OCI-LY7 (cell line): ENCODE measurements around the gene CTBP2. TPM values are rescaled to one million over a fixed set of nuclear protein-coding genes. Genes with fewer than 3 reads are reported as not detected.

Experiments used
- BruUV-seq: library from RNA; stranded (reverse); fragments of 400-500 nt; replicated peaks from 2 replicates; lab custom pipeline; 2021; lab: Mats Ljungman, UMichigan
- CTCF ChIA-PET: fragments of 300-600 bp; sonication (Branson Sonifier 250); formaldehyde crosslinking; loops from one replicate; lab custom pipeline; 2022; ENCODE audit warnings: antibody characterized with exemption; ENCODE audit not compliant: unreplicated experiment; lab: Charles Lee
- POLR2A ChIA-PET: fragments of 300-600 bp; sonication (Branson Sonifier 250); formaldehyde crosslinking; loops from one replicate; lab custom pipeline; 2022; ENCODE audit warnings: antibody characterized with exemption; lab: Charles Lee
- DNase-seq: peaks from one replicate; pipeline ENCODE4 v3.0.0-alpha.2; 2015; ENCODE audit warnings: low spot score
- H2AFZ ChIP-seq: fragments of 200-600 bp; sonication (generic), shearing (Covaris generic); 2 replicates; pipeline ENCODE4 v1.6.1; 2014; ENCODE audit warnings: mild to moderate bottlenecking, antibody characterized with exemption, low read length, moderate library complexity
- H3K27ac ChIP-seq: fragments of 200-600 bp; sonication (generic); 2 replicates; pipeline ENCODE4 v1.5.1; 2014; ENCODE audit warnings: mixed run types, low read depth, mild to moderate bottlenecking, moderate library complexity, low read length, inconsistent platforms; ENCODE audit not compliant: poor library complexity, severe bottlenecking
- H3K36me3 ChIP-seq: fragments of 200-600 bp; sonication (generic); 2 replicates; pipeline ENCODE4 v1.6.1; 2014; ENCODE audit warnings: mild to moderate bottlenecking, antibody characterized with exemption, low read length, moderate library complexity, mixed read lengths; ENCODE audit not compliant: insufficient read depth
- H3K4me1 ChIP-seq: fragments of 200-600 bp; sonication (generic); 2 replicates; pipeline ENCODE4 v1.5.1; 2014; ENCODE audit warnings: mild to moderate bottlenecking, low read length; ENCODE audit not compliant: insufficient read depth, poor library complexity, severe bottlenecking
- H3K4me2 ChIP-seq: fragments of 200-600 bp; sonication (generic); 2 replicates; pipeline ENCODE4 v1.6.1; 2014; ENCODE audit warnings: mild to moderate bottlenecking, low read length
- H3K4me3 ChIP-seq: fragments of 200-600 bp; sonication (generic); 2 replicates; pipeline ENCODE4 v1.5.1; 2014; ENCODE audit warnings: mild to moderate bottlenecking, low read depth, low read length; ENCODE audit not compliant: poor library complexity, severe bottlenecking
- H3K79me2 ChIP-seq: fragments of 200-600 bp; sonication (generic); 2 replicates; pipeline ENCODE4 v1.6.1; 2016; ENCODE audit warnings: low read depth, mild to moderate bottlenecking, low read length, moderate library complexity, mixed read lengths; ENCODE audit not compliant: insufficient read depth
- H3K9me2 ChIP-seq: fragments of 200-600 bp; sonication (generic); 2 replicates; pipeline ENCODE4 v1.6.1; 2016; ENCODE audit warnings: mild to moderate bottlenecking, low read length, mixed read lengths; ENCODE audit not compliant: insufficient read depth
- H3K9me3 ChIP-seq: fragments of 200-600 bp; sonication (generic); 2 replicates; pipeline ENCODE4 v1.6.1; 2014; ENCODE audit warnings: mild to moderate bottlenecking, mixed run types, low read length, mixed read lengths
- H4K20me1 ChIP-seq: fragments of 200-600 bp; sonication (generic); 2 replicates; pipeline ENCODE4 v1.6.1; 2014; ENCODE audit warnings: mild to moderate bottlenecking, antibody characterized with exemption, low read length, moderate library complexity, mixed read lengths; ENCODE audit not compliant: insufficient read depth
- EZH2phosphoT487 ChIP-seq: fragments of 200-600 bp; sonication (generic); IDR thresholded peaks from 2 replicates; pipeline ENCODE4 v1.6.1; 2018; ENCODE audit warnings: low read depth, borderline replicate concordance, mild to moderate bottlenecking, mixed run types, antibody characterized with exemption, low read length, moderate library complexity, mixed read lengths
- intact Hi-C: fragments of 100-400 bp; cut with micrococcal nuclease; formaldehyde crosslinking; loops from one replicate; pipeline ENCODE4 v1.10.0; 2022; ENCODE audit not compliant: unreplicated experiment
- total RNA-seq, 2 experiments: library from RNA; depleted of rRNA in 1 of 2; stranded (reverse); fragments of >200 nt in 1 of 2; shearing (Covaris generic) in 1 of 2; gene quantifications; 2 replicates each; pipeline ENCODE4 v1.2.3, GENCODE V29; 2014 to 2022
- TF ChIP-seq, protein P1 (sequence below): fragments of 200-600 bp; sonication (generic); conservative IDR thresholded peaks from 2 replicates; pipeline ENCODE4 v1.5.1; 2014; ENCODE audit warnings: mild to moderate bottlenecking, antibody characterized with exemption, low read length, moderate library complexity, mixed read lengths

CTBP2 gene
- total RNA-seq, 2 experiments from 2014 or later: not detected

DNA sequence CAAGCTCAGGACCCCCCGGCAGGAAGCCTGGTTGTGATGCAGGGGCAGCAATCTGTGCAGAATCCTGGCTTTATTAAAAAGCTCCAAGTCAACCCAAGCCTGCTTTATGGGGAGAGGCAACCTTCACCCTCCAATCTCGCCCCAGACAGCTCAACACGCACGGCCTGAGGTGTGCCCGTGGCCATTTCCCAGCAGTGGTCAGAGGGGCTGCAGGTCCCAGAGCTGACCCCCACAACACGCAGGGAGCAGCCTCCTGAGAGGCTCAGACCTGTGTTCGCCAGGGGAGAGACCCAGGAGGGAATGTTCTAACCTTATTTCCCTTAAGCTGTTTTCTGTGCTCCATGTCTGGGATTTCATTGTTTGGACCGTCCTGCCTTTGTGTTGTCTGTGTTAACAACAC is 108.2 kb downstream of the CTBP2 start:
- intact Hi-C loops: no loop called here
- no TSS peak for BruUV-seq

DNA sequence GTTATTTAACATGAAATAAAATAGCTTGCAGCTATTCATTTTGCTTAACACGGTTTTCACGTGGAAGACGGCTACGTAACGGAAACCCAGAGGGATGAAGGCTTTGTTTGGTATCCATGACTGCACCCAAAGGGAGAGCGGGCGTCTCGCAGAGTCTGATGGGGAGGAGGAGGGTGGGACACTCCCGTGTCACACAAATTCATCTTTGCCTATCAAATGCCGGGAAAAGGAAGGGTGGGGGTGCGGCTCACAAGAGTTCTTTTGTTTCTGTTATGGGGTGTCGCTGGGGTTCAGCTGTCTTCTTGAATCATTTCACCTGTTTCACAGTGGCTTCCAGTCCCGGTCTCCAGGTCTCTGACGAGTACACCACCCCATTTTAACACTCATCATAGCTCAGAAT is 110.0 kb downstream of the CTBP2 start:
- no peaks in the 10 kb centered on the region for H3K4me1 ChIP-seq
- TF ChIP-seq EZH2phosphoT487: no peak
- TF ChIP-seq, protein P1, sequence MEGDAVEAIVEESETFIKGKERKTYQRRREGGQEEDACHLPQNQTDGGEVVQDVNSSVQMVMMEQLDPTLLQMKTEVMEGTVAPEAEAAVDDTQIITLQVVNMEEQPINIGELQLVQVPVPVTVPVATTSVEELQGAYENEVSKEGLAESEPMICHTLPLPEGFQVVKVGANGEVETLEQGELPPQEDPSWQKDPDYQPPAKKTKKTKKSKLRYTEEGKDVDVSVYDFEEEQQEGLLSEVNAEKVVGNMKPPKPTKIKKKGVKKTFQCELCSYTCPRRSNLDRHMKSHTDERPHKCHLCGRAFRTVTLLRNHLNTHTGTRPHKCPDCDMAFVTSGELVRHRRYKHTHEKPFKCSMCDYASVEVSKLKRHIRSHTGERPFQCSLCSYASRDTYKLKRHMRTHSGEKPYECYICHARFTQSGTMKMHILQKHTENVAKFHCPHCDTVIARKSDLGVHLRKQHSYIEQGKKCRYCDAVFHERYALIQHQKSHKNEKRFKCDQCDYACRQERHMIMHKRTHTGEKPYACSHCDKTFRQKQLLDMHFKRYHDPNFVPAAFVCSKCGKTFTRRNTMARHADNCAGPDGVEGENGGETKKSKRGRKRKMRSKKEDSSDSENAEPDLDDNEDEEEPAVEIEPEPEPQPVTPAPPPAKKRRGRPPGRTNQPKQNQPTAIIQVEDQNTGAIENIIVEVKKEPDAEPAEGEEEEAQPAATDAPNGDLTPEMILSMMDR: no peak
- H3K4me2 ChIP-seq: no peak overlapping the region
- no peak overlapping the region for H3K27ac ChIP-seq
- POLR2A ChIA-PET: interaction anchor here (0.6 to 0.7 kb wide), 2 partner anchors 146 to 158 kb away, joined by 3 to 4 read pairs; no protein-coding TSS in a partner anchor
- BruUV-seq: no TSS peak
- no peaks in the 10 kb centered on the region for H3K79me2 ChIP-seq
- intact Hi-C loops: no loop called here
- H3K4me3 ChIP-seq: no peak overlapping the region
- no peaks in the 10 kb centered on the region for H3K9me2 ChIP-seq
- H2AFZ ChIP-seq: no peak overlapping the region
- no peaks in the 10 kb centered on the region for H3K36me3 ChIP-seq
- CTCF ChIA-PET: no interaction called here
- DNase-seq: no peak
- no peaks in the 10 kb centered on the region for H3K9me3 ChIP-seq
- no peaks in the 10 kb centered on the region for H4K20me1 ChIP-seq

More for the DNA sequence above, 108.2 kb downstream of the CTBP2 start:
- CTCF ChIA-PET: interaction anchor here (0.6 kb wide), 1 partner anchor 47 kb away, joined by 3 read pairs; no protein-coding TSS in a partner anchor
- Histone ChIP-seq H2AFZ (no peak overlapping the region), H3K36me3 (no peaks in the 10 kb centered on the region), H3K79me2 (no peaks in the 10 kb centered on the region), H4K20me1 (no peaks in the 10 kb centered on the region), H3K4me1 (peaks cover 4% of the 10 kb centered on the region), H3K4me3 (no peak overlapping the region), H3K27ac (no peak overlapping the region), H3K9me2 (no peaks in the 10 kb centered on the region), H3K4me2 (no peak overlapping the region), H3K9me3 (no peaks in the 10 kb centered on the region)
- TF ChIP-seq EZH2phosphoT487: no peak
- TF ChIP-seq, protein P1: no peak
- DNase-seq: no peak
- POLR2A ChIA-PET: no interaction called here

DNA sequence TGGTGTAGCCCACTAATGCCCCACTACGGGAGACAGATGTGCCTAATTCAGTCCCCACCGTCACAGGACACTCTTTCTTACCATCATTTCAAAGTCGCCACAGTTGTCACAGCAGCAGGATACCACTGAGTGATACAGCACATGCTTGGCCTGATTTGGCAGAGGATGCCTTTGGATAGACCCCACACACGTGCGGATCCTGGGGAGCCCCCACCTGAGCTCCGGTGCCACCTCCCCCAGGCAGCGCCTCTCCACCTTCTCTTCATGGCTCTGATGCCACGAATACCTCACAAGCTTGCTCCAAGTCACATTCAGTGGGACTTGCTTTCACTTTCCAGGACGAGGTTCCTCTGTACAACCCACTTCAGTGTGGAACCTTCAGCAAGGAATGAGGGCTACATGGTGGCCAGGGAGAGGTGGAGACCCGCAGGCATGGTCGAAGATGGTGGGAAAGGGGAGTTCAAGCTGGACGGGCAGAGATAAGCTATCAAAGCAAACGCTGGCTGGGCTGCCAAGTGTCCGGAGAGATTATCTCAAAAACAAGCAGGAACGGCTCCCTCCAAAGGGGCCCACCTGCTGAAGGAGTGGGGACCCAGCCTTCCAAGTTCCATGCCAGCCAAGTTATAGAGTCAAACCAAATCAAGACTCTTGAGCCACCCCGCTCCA is 111.0 kb downstream of the CTBP2 start:
- ChIA-PET CTCF (no interaction called here), POLR2A (no interaction called here)
- no peaks in the 10 kb centered on the region for H4K20me1 ChIP-seq
- no peaks in the 10 kb centered on the region for H3K9me2 ChIP-seq
- H3K79me2 ChIP-seq: no peaks in the 10 kb centered on the region
- H3K9me3 ChIP-seq: no peaks in the 10 kb centered on the region
- no peak overlapping the region for H2AFZ ChIP-seq
- TF ChIP-seq EZH2phosphoT487: no peak
- TF ChIP-seq, protein P1: no peak
- no peak overlapping the region for H3K27ac ChIP-seq
- intact Hi-C loops: loop anchor here (5.0 to 10.0 kb wide), 3 partner anchors 105 to 578 kb away; no protein-coding TSS in a partner anchor
- no peak overlapping the region for H3K4me3 ChIP-seq
- no peak for DNase-seq
- no peaks in the 10 kb centered on the region for H3K36me3 ChIP-seq
- no peaks in the 10 kb centered on the region for H3K4me1 ChIP-seq
- BruUV-seq: no TSS peak
- H3K4me2 ChIP-seq: no peak overlapping the region
